Endothelial cell (in vitro differentiated cells): ENCODE results near the gene LTA4H. TPM values are rescaled to one million over a fixed set of nuclear protein-coding genes. Genes with fewer than 3 reads are reported as not detected.

Experiments used
- DNase-seq: peaks from one replicate; pipeline ENCODE4 v3.0.0; 2021; ENCODE audit warnings: low spot score
- H3K27ac Mint-ChIP-seq: one replicate; pipeline ENCODE4 v1.8.0; 2021; ENCODE audit warnings: mixed read lengths, inconsistent platforms; ENCODE audit not compliant: unreplicated experiment
- H3K27me3 Mint-ChIP-seq: one replicate; pipeline ENCODE4 v1.8.0; 2021; ENCODE audit warnings: mild to moderate bottlenecking, moderate library complexity, mixed read lengths, inconsistent platforms; ENCODE audit not compliant: unreplicated experiment
- H3K36me3 Mint-ChIP-seq: one replicate; pipeline ENCODE4 v1.8.0; 2021; ENCODE audit warnings: mild to moderate bottlenecking, low read depth, mixed read lengths, inconsistent platforms; ENCODE audit not compliant: unreplicated experiment
- H3K4me1 Mint-ChIP-seq: one replicate; pipeline ENCODE4 v1.8.0; 2021; ENCODE audit warnings: mild to moderate bottlenecking, mixed read lengths, inconsistent platforms; ENCODE audit not compliant: unreplicated experiment
- H3K4me3 Mint-ChIP-seq: one replicate; pipeline ENCODE4 v1.8.0; 2021; ENCODE audit warnings: mild to moderate bottlenecking, mixed read lengths, inconsistent platforms; ENCODE audit not compliant: unreplicated experiment
- H3K9me3 Mint-ChIP-seq: one replicate; pipeline ENCODE4 v1.8.0; 2021; ENCODE audit warnings: mixed read lengths, inconsistent platforms; ENCODE audit not compliant: unreplicated experiment
- total RNA-seq: library from RNA; stranded (reverse); fragmentation: NEBNext Ultra II Directional; extraction: Animal tissue kit (Norgen Biotek cat#: 25700); gene quantifications from one replicate; pipeline ENCODE4 v1.2.1, GENCODE V29; 2021; ENCODE audit not compliant: unreplicated experiment
- TF ChIP-seq, protein P1 (sequence below): fragments of 200-600 bp; sonication (generic); IDR thresholded peaks from one replicate; pipeline ENCODE4 v1.5.0; 2021; ENCODE audit warnings: antibody characterized with exemption; ENCODE audit not compliant: unreplicated experiment

Gene LTA4H
- total RNA-seq, 1 donor from 2014 or later, result 86.5 TPM

DNA sequence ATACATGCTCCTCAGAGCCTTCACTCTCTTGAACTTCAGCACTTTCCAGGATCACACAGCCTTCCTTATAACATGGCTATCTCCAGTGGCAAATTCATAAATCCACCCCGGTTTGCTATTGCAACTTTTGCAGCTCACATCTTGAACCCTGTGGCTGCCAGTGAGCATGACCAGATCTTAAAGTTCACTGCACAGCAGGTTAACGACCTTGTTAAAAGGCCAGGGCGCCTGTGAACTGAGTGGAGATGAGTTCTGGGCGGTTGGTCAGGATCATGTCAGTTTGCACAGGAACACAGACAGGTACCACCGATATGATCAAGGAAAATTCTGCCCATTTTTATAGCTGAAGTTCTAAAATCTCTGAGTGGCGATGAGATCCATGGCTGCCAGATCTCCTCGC, 24.7 kb upstream of the LTA4H start:
- TF ChIP-seq, protein P1, sequence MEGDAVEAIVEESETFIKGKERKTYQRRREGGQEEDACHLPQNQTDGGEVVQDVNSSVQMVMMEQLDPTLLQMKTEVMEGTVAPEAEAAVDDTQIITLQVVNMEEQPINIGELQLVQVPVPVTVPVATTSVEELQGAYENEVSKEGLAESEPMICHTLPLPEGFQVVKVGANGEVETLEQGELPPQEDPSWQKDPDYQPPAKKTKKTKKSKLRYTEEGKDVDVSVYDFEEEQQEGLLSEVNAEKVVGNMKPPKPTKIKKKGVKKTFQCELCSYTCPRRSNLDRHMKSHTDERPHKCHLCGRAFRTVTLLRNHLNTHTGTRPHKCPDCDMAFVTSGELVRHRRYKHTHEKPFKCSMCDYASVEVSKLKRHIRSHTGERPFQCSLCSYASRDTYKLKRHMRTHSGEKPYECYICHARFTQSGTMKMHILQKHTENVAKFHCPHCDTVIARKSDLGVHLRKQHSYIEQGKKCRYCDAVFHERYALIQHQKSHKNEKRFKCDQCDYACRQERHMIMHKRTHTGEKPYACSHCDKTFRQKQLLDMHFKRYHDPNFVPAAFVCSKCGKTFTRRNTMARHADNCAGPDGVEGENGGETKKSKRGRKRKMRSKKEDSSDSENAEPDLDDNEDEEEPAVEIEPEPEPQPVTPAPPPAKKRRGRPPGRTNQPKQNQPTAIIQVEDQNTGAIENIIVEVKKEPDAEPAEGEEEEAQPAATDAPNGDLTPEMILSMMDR, result no peak
- no peaks in the 10 kb centered on the region for H3K9me3 Mint-ChIP-seq
- H3K4me1 Mint-ChIP-seq, result peaks cover 37% of the 10 kb centered on the region
- no peaks in the 10 kb centered on the region for H3K36me3 Mint-ChIP-seq
- no peak overlapping the region for H3K27ac Mint-ChIP-seq
- no peak for DNase-seq
- no peak overlapping the region for H3K4me3 Mint-ChIP-seq
- H3K27me3 Mint-ChIP-seq, result peaks cover 10% of the 10 kb centered on the region

DNA sequence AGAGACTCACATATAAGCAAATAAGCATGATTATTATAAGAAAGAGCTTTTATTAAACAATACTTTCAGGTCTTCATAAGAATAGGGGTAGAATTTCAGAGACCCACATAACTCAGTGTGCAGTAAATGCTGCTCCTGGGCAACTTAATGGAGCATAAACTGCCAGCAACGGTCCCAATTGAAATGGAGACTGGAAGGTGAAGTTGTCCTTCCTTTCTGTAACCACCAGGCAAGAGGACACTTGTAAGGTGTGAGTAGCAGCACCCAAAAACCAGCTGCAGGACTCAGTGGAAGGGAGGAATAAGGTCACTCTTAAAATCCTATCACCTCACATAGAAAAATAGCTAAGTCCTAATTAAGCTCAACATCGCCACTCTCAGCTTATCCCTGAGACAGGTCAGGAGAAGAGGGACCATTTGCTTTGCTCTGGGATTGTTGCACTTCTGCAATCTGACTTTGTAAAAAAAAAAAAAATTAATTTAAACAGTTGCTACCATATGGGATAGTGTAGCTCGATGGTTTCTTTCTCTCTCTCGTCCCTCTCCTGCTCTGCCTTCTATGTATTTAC, 22.7 kb upstream of the LTA4H start:
- Mint-ChIP-seq H3K27me3 (peaks cover 4% of the 10 kb centered on the region), H3K27ac (no peak overlapping the region), H3K36me3 (no peaks in the 10 kb centered on the region), H3K4me3 (no peak overlapping the region), H3K9me3 (peaks cover 8% of the 10 kb centered on the region), H3K4me1 (peaks cover 19% of the 10 kb centered on the region)
- TF ChIP-seq, protein P1, result no peak
- DNase-seq, result no peak

DNA sequence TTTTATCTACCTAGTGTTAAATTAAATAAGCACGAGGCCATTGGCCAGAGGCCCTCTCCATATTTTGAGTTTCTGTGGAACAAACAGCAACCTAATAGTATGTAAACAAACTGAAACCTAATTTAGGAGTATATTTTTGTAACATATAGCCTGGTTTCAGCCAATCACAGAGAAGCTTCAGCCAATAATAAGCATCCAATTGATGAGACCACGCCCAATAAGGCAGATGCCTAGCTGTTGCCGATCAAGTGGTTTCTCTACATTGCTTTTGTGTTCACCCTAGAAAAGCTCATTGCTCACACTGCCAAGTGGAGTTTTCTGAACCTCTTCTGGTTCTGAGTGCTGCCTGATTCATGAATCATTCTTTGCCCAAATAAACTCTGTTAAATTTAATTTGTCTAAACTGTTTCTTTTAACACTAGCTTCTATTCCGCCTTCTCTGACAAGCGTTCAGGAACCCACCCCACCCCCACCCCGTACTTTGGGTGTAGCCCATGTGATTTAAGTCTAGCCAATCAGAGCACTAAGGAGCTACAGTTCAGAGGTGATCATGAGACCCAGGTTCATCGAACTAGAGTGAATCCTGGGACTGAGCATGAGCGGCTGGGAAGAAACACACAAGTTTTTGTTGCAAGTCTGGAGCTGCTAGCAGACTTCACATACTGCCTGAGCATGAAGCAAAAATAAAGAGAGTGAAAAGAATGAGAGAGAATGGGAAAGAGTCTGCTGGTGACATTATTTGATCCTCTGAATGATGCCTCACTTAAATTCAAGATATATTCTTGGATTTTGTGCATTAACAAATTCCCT, 21.5 kb upstream of the LTA4H start:
- Mint-ChIP-seq H3K27ac (no peak overlapping the region), H3K36me3 (no peaks in the 10 kb centered on the region), H3K27me3 (peaks cover 2% of the 10 kb centered on the region), H3K4me1 (peaks cover 10% of the 10 kb centered on the region), H3K4me3 (no peak overlapping the region), H3K9me3 (peaks cover 8% of the 10 kb centered on the region)
- TF ChIP-seq, protein P1, result no peak
- no peak for DNase-seq

DNA sequence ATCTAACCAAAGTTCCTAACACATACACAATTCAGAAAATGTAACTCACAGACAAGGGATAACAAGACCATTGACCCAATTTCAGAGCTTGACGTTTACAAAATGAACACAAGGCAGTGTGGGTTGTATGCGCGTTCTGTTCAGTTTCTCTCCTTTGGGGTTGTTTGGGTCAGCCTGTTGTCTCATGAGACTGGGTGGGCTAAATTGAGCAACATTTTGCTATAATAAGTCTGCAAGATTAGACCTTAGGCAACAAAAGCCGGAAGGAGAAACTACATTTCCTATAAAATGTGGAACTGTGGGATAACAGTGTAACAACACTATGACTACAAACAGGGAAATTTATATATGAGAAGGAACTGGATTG, 18.8 kb upstream of the LTA4H start:
- Mint-ChIP-seq H3K36me3 (no peaks in the 10 kb centered on the region), H3K27me3 (no peaks in the 10 kb centered on the region), H3K27ac (no peak overlapping the region), H3K9me3 (peaks cover 8% of the 10 kb centered on the region), H3K4me3 (no peak overlapping the region), H3K4me1 (no peaks in the 10 kb centered on the region)
- no peak for DNase-seq
- TF ChIP-seq, protein P1, result no peak
